ENCODE data around the gene MOGAT2. TPM values are rescaled to one million over a fixed set of nuclear protein-coding genes. Genes with fewer than 3 reads are reported as not detected.

The MOGAT2 gene
- total and polyA plus RNA-seq, 2 of the 13 experiments (the other 11 are each of a cell fraction or from before 2014, with no cell fraction given): 27.2 to 27.8 TPM

- no peak for TF ChIP-seq SRY (CRISPR knock-in tag; IDR thresholded peaks at IDR 0.05)
- TF ChIP-seq DR1 (CRISPR knock-in tag; IDR thresholded peaks at IDR 0.05): 0 out of 2 replicates have a peak, but pooled peaks have one; percentile 29
- TF ChIP-seq, protein P1, sequence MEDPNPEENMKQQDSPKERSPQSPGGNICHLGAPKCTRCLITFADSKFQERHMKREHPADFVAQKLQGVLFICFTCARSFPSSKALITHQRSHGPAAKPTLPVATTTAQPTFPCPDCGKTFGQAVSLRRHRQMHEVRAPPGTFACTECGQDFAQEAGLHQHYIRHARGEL (CRISPR knock-in tag; IDR thresholded peaks at IDR 0.05): no peak; the same call in 1 of the 2 replicates
- no peak for TF ChIP-seq ZBTB38 (CRISPR knock-in tag; IDR thresholded peaks at IDR 0.05)
- TF ChIP-seq ZNF761 (CRISPR knock-in tag; conservative IDR thresholded peaks at IDR 0.05): peak; percentile 32; the same call in 1 of the 2 replicates
- TF ChIP-seq JUN (CRISPR knock-in tag; IDR thresholded peaks at IDR 0.05): no peak
- peak; percentile 82 for TF ChIP-seq SALL1 (CRISPR knock-in tag; IDR thresholded peaks at IDR 0.05)
- TF ChIP-seq HNF4A (CRISPR knock-in tag; IDR thresholded peaks at IDR 0.05): peak; percentile 80
- TF ChIP-seq, protein P2, sequence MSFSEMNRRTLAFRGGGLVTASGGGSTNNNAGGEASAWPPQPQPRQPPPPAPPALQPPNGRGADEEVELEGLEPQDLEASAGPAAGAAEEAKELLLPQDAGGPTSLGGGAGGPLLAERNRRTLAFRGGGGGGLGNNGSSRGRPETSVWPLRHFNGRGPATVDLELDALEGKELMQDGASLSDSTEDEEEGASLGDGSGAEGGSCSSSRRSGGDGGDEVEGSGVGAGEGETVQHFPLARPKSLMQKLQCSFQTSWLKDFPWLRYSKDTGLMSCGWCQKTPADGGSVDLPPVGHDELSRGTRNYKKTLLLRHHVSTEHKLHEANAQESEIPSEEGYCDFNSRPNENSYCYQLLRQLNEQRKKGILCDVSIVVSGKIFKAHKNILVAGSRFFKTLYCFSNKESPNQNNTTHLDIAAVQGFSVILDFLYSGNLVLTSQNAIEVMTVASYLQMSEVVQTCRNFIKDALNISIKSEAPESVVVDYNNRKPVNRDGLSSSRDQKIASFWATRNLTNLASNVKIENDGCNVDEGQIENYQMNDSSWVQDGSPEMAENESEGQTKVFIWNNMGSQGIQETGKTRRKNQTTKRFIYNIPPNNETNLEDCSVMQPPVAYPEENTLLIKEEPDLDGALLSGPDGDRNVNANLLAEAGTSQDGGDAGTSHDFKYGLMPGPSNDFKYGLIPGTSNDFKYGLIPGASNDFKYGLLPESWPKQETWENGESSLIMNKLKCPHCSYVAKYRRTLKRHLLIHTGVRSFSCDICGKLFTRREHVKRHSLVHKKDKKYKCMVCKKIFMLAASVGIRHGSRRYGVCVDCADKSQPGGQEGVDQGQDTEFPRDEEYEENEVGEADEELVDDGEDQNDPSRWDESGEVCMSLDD (CRISPR knock-in tag; IDR thresholded peaks at IDR 0.05; ENCODE audit: borderline replicate concordance): peak; percentile 84; the same call in 1 of the 2 replicates
- no peak for TF ChIP-seq YY1 (IDR thresholded peaks at IDR 0.05; ENCODE audit: insufficient read depth, insufficient replicate concordance, low read depth, low read length)
- TF ChIP-seq, protein P3, sequence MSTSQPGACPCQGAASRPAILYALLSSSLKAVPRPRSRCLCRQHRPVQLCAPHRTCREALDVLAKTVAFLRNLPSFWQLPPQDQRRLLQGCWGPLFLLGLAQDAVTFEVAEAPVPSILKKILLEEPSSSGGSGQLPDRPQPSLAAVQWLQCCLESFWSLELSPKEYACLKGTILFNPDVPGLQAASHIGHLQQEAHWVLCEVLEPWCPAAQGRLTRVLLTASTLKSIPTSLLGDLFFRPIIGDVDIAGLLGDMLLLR (CRISPR knock-in tag; IDR thresholded peaks at IDR 0.05): peak; percentile 39; the same call in 1 of the 2 replicates
- TF ChIP-seq, protein P4, sequence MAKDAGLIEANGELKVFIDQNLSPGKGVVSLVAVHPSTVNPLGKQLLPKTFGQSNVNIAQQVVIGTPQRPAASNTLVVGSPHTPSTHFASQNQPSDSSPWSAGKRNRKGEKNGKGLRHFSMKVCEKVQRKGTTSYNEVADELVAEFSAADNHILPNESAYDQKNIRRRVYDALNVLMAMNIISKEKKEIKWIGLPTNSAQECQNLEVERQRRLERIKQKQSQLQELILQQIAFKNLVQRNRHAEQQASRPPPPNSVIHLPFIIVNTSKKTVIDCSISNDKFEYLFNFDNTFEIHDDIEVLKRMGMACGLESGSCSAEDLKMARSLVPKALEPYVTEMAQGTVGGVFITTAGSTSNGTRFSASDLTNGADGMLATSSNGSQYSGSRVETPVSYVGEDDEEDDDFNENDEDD (CRISPR knock-in tag; IDR thresholded peaks at IDR 0.05; ENCODE audit: borderline replicate concordance): no peak
- TF ChIP-seq THRA (CRISPR knock-in tag; IDR thresholded peaks at IDR 0.05; ENCODE audit: borderline replicate concordance): no peak
- TF ChIP-seq, protein P5, sequence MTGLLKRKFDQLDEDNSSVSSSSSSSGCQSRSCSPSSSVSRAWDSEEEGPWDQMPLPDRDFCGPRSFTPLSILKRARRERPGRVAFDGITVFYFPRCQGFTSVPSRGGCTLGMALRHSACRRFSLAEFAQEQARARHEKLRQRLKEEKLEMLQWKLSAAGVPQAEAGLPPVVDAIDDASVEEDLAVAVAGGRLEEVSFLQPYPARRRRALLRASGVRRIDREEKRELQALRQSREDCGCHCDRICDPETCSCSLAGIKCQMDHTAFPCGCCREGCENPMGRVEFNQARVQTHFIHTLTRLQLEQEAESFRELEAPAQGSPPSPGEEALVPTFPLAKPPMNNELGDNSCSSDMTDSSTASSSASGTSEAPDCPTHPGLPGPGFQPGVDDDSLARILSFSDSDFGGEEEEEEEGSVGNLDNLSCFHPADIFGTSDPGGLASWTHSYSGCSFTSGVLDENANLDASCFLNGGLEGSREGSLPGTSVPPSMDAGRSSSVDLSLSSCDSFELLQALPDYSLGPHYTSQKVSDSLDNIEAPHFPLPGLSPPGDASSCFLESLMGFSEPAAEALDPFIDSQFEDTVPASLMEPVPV (CRISPR knock-in tag; IDR thresholded peaks at IDR 0.05): no peak
- TF ChIP-seq CEBPB (IDR thresholded peaks at IDR 0.05; ENCODE audit: borderline replicate concordance, low read depth, low read length): no peak
- no peak for TF ChIP-seq ARNT2 (CRISPR knock-in tag; IDR thresholded peaks at IDR 0.05; ENCODE audit: low read depth)
- TF ChIP-seq LRRFIP1 (CRISPR knock-in tag; conservative IDR thresholded peaks at IDR 0.05): no peak
Measured at GRCh38 chr11:75721852-75722668, 4.4 kb downstream of the MOGAT2 start (continued).
